Ovary (tissue), 9 donors: ENCODE data around the gene C1QB. TPM values are rescaled to one million over a fixed set of nuclear protein-coding genes. Genes with fewer than 3 reads are reported as not detected.

ENCODE experiments used
- DNase-seq, 5 donors: peaks; one replicate each; pipeline ENCODE4 v3.0.0-alpha.2; 2019 to 2020
- H3K27ac ChIP-seq, 2 donors: fragments of 200-600 bp; one replicate each; pipeline versions ENCODE4 v1.5.1 to v1.8.0; 2019 to 2022
- H3K27me3 ChIP-seq: fragments of 200-600 bp; one replicate; pipeline ENCODE4 v1.8.0; 2022
- H3K36me3 ChIP-seq: fragments of 200-600 bp; sonication (generic); one replicate; pipeline ENCODE4 v1.5.1; 2019
- H3K4me1 ChIP-seq: one replicate; pipeline ENCODE4 v1.8.1; 2013; ENCODE audit warnings: mild to moderate bottlenecking, moderate library complexity; ENCODE audit not compliant: insufficient read depth
- H3K4me3 ChIP-seq: fragments of 200-600 bp; sonication (generic); one replicate; pipeline ENCODE4 v1.5.1; 2017
- H3K9me3 ChIP-seq, 2 donors: fragments of 200-600 bp in 1 of 2; sonication (generic) in 1 of 2; one replicate each; pipeline versions ENCODE4 v1.5.1 to v1.8.1; 2013 to 2019; ENCODE audit warnings: mild to moderate bottlenecking in 1 of 2, moderate library complexity in 1 of 2
- CTCF ChIP-seq, 3 donors: fragments of 450-650 bp in 2 of 3; fragments of 200-600 bp in 1 of 3; IDR thresholded peaks; one replicate each; pipeline versions ENCODE4 v1.5.1 to v1.8.0; 2016 to 2022; ENCODE audit warnings: antibody characterized with exemption in 3 of 3, mild to moderate bottlenecking in 1 of 3
- EP300 ChIP-seq: sonication (generic); formaldehyde crosslinking; IDR thresholded peaks from one replicate; pipeline ENCODE4 v1.6.1; 2017; ENCODE audit warnings: antibody characterized with exemption
- POLR2A ChIP-seq: fragments of 450-650 bp; IDR thresholded peaks from one replicate; pipeline ENCODE4 v1.6.1; 2017; ENCODE audit warnings: antibody characterized with exemption, mild to moderate bottlenecking, moderate library complexity
- WGBS, 3 donors: extraction: QIAGEN DNeasy Blood & Tissue Kit in 1 of 3; methylation state at CpG; one replicate each; pipeline versions ENCODE4 v1.1.5 to v1.1.7; 2013 to 2017; 5-methylcytosine and 5-hydroxymethylcytosine counted together
- intact Hi-C, 4 donors: fragments of 100-400 bp; cut with DNase I; formaldehyde crosslinking; loops; one replicate each; pipeline versions ENCODE4 v1.11.0 to v1.15.1; 2022 to 2023
- polyA plus RNA-seq, 2 donors: library from polyadenylated mRNA; stranded (reverse); fragments of 200-250 nt in 1 of 2; fragments of 350-450 nt in 1 of 2; fragmentation: Illumina TruSeq in 1 of 2; extraction: RNeasy Lipid Tissue Mini Kit (QIAGEN cat#74804) in 1 of 2; gene quantifications; one replicate each; pipeline ENCODE4 v1.2.3, GENCODE V29; 2013 to 2014
- total RNA-seq, 7 donors: library from RNA; depleted of rRNA in 2 of 7; stranded (reverse); fragments of >200 nt in 2 of 7; fragmentation: NEBNext Ultra II Directional in 3 of 7; extraction: Animal tissue kit (Norgen Biotek cat#: 25700) in 3 of 7; gene quantifications; one replicate each; pipeline versions ENCODE4 v1.1.0 to v1.2.4, GENCODE V29; 2016 to 2023
- donor health status: DM: no; HTN: no; CAD: no; lungs with moderate emphysema.
- donor health status: DM: no; HTN: no; CAD: no.
- donor health status: Bipolar disorder and iron deficiency.
- donor health status: DM: yes; HTN: yes; CAD: no.
- donor health status: DM: no; HTN: no; CAD: no.
- donor health status: DM: yes; HTN: yes; CAD: no.

Gene C1QB
- total and polyA plus RNA-seq, 9 donors: 26.5 to 206 (median 96.7) TPM

- TF ChIP-seq CTCF (IDR thresholded peaks at IDR 0.05) (no peak), EP300 (no peak), POLR2A (no peak)
- WGBS, 3 donors: 8 to 15% (median 13%) methylated on average over 10 of the region's 10 CpGs
These were observed 32.6 kb downstream of the C1QB start for GRCh38 chr1:22685591-22686059.

GRCh38 chr1:22687191-22687590, 34.2 kb downstream of the C1QB start:
- Histone ChIP-seq H3K36me3 (no peaks in the 10 kb centered on the region), H3K4me1 (peaks cover 4% of the 10 kb centered on the region), H3K4me3 (no peak overlapping the region), H3K27ac (no peak overlapping the region), H3K9me3 (no peaks in the 10 kb centered on the region), H3K27me3 (no peaks in the 10 kb centered on the region)
- WGBS, 3 donors: 71 to 90% (median 75%) methylated on average over 2 of the region's 2 CpGs
- DNase-seq: no peak
- intact Hi-C loops: no loop called here
- no peak for TF ChIP-seq EP300
- TF ChIP-seq POLR2A: no peak
- TF ChIP-seq CTCF (IDR thresholded peaks at IDR 0.05): no peak

More at GRCh38 chr1:22685591-22686059, 32.6 kb downstream of the C1QB start:
- no peaks in the 10 kb centered on the region for H3K36me3 ChIP-seq
- H3K27ac ChIP-seq: no peak overlapping the region
- peaks cover 4% of the 10 kb centered on the region for H3K4me1 ChIP-seq
- H3K27me3 ChIP-seq: no peaks in the 10 kb centered on the region
- intact Hi-C loops: no loop called here
- DNase-seq: peak in 2 of 5 donors; percentile 32 to 41
- H3K4me3 ChIP-seq: no peak overlapping the region
- no peaks in the 10 kb centered on the region for H3K9me3 ChIP-seq

GRCh38 chr1:22688466-22688865, 35.4 kb downstream of the C1QB start:
- no peak for DNase-seq
- no peaks in the 10 kb centered on the region for H3K27me3 ChIP-seq
- intact Hi-C loops: no loop called here

GRCh38 chr1:22689505-22689904, 36.5 kb downstream of the C1QB start:
- peaks cover 4% of the 10 kb centered on the region for H3K4me1 ChIP-seq
- H3K27ac ChIP-seq: no peak overlapping the region
- WGBS, 3 donors: 75 to 82% (median 81%) methylated on average over 11 of the region's 11 CpGs
- H3K27me3 ChIP-seq: no peaks in the 10 kb centered on the region
- intact Hi-C loops: no loop called here
- H3K36me3 ChIP-seq: no peaks in the 10 kb centered on the region
- no peak for DNase-seq
- no peak for TF ChIP-seq POLR2A
- no peaks in the 10 kb centered on the region for H3K9me3 ChIP-seq
- no peak overlapping the region for H3K4me3 ChIP-seq

More at GRCh38 chr1:22688466-22688865, 35.4 kb downstream of the C1QB start:
- H3K36me3 ChIP-seq: no peaks in the 10 kb centered on the region
- H3K9me3 ChIP-seq: no peaks in the 10 kb centered on the region
- no peak overlapping the region for H3K4me3 ChIP-seq
- no peak overlapping the region for H3K27ac ChIP-seq
- no peak for TF ChIP-seq POLR2A
- TF ChIP-seq CTCF (IDR thresholded peaks at IDR 0.05): no peak
- TF ChIP-seq EP300: no peak
- peaks cover 4% of the 10 kb centered on the region for H3K4me1 ChIP-seq

- WGBS, 3 donors: 59 to 71% (median 70%) methylated on average over 13 of the region's 13 CpGs
- intact Hi-C loops: no loop called here
- Histone ChIP-seq H3K4me1 (no peaks in the 10 kb centered on the region), H3K27ac (no peak overlapping the region), H3K27me3 (no peaks in the 10 kb centered on the region), H3K4me3 (no peak overlapping the region), H3K36me3 (no peaks in the 10 kb centered on the region), H3K9me3 (no peaks in the 10 kb centered on the region)
- no peak for DNase-seq
- TF ChIP-seq POLR2A (no peak), EP300 (no peak), CTCF (IDR thresholded peaks at IDR 0.05) (no peak)
These were observed 38.2 kb downstream of the C1QB start for GRCh38 chr1:22691031-22691753.
